Neural cell (in vitro differentiated cells): ENCODE data around the gene PRKAR1B. TPM values are rescaled to one million over a fixed set of nuclear protein-coding genes. Genes with fewer than 3 reads are reported as not detected.
"Not testable (repeated sequence)": the region's sequence is repeated elsewhere in the genome, so short reads cannot be mapped to it uniquely, and the experiment has no call there.

Experiments used
- H2AFZ ChIP-seq: fragments of 200-600, 300-800 bp; sonication (generic), shearing (Covaris generic); 2 replicates; pipeline ENCODE4 v1.6.0; 2014; ENCODE audit warnings: low read depth, mild to moderate bottlenecking, antibody characterized with exemption, low read length, moderate library complexity
- H3F3A ChIP-seq: fragments of 200-600 bp; shearing (Covaris generic); 2 replicates; pipeline ENCODE4 v1.6.1; 2016; ENCODE audit warnings: mild to moderate bottlenecking, moderate library complexity, mixed read lengths, antibody characterized with exemption, low read length; ENCODE audit not compliant: insufficient read depth, poor library complexity, severe bottlenecking
- H3K27ac ChIP-seq: fragments of 200-600, 300-800 bp; sonication (generic), shearing (Covaris generic); 2 replicates; pipeline ENCODE4 v1.5.1; 2014; ENCODE audit warnings: mild to moderate bottlenecking, low read length, moderate library complexity
- H3K27me3 ChIP-seq: fragments of 300-800, 200-600 bp; sonication (generic), shearing (Covaris generic); 2 replicates; pipeline ENCODE4 v1.6.0; 2014; ENCODE audit warnings: mild to moderate bottlenecking, low read depth, low read length, moderate library complexity; ENCODE audit not compliant: insufficient read depth
- H3K36me3 ChIP-seq: fragments of 300-800, 200-600 bp; sonication (generic), shearing (Covaris generic); 2 replicates; pipeline ENCODE4 v1.5.1; 2014; ENCODE audit warnings: mild to moderate bottlenecking, antibody characterized with exemption, low read length, moderate library complexity; ENCODE audit not compliant: insufficient read depth
- H3K4me2 ChIP-seq: fragments of 300-800, 200-600 bp; sonication (generic), shearing (Covaris generic); 2 replicates; pipeline ENCODE4 v1.6.0; 2014; ENCODE audit warnings: mild to moderate bottlenecking, low read length
- H3K4me3 ChIP-seq: fragments of 300-800, 200-600 bp; sonication (generic), shearing (Covaris generic); 2 replicates; pipeline ENCODE4 v1.5.1; 2014; ENCODE audit warnings: mild to moderate bottlenecking, low read length, moderate library complexity
- H3K79me2 ChIP-seq: fragments of 200-600 bp; shearing (Covaris generic); replicated peaks from 2 replicates; pipeline ENCODE4 v1.6.0; 2014; ENCODE audit warnings: mild to moderate bottlenecking, low read length, moderate library complexity; ENCODE audit not compliant: insufficient read depth
- H3K9ac ChIP-seq: fragments of 300-800, 200-600 bp; sonication (generic), shearing (Covaris generic); 2 replicates; pipeline ENCODE4 v1.6.1; 2016; ENCODE audit warnings: mild to moderate bottlenecking, low read length, mixed read lengths
- H3K9me2 ChIP-seq: fragments of 200-600 bp; shearing (Covaris generic); 2 replicates; pipeline ENCODE4 v1.6.1; 2016; ENCODE audit warnings: mild to moderate bottlenecking, low read length, mixed read lengths; ENCODE audit not compliant: insufficient read depth
- H3K9me3 ChIP-seq: fragments of 200-600, 300-800 bp; sonication (generic), shearing (Covaris generic); 2 replicates; pipeline ENCODE4 v1.6.1; 2016; ENCODE audit warnings: mild to moderate bottlenecking, mixed run types, low read length, moderate library complexity, mixed read lengths
- H4K20me1 ChIP-seq: fragments of 200-600 bp; shearing (Covaris generic); 2 replicates; pipeline ENCODE4 v1.6.1; 2016; ENCODE audit warnings: mild to moderate bottlenecking, mixed run types; ENCODE audit not compliant: insufficient read depth
- CTCF ChIP-seq: fragments of 450-650 bp; IDR thresholded peaks from 2 replicates; pipeline ENCODE4 v1.5.1; 2014; ENCODE audit warnings: antibody characterized with exemption, mild to moderate bottlenecking, moderate library complexity; ENCODE audit not compliant: poor library complexity, severe bottlenecking
- EP300 ChIP-seq: fragments of 450-650 bp; conservative IDR thresholded peaks from 2 replicates; pipeline ENCODE4 v1.6.1; 2014; ENCODE audit warnings: antibody characterized with exemption, mild to moderate bottlenecking, moderate library complexity; ENCODE audit not compliant: poor library complexity, severe bottlenecking
- EZH2 ChIP-seq: fragments of 200-600, 300-800 bp; shearing (Covaris generic), sonication (generic); IDR thresholded peaks from 2 replicates; pipeline ENCODE4 v1.6.1; 2014; ENCODE audit warnings: antibody characterized with exemption, low read length, borderline replicate concordance, mild to moderate bottlenecking; ENCODE audit not compliant: insufficient read depth, poor library complexity, severe bottlenecking
- MXI1 ChIP-seq: fragments of 450-650 bp; conservative IDR thresholded peaks from 2 replicates; pipeline ENCODE4 v1.6.1; 2014; ENCODE audit warnings: antibody characterized with exemption, mild to moderate bottlenecking; ENCODE audit not compliant: poor library complexity, severe bottlenecking
- POLR2AphosphoS5 ChIP-seq: IDR thresholded peaks from 2 replicates; pipeline ENCODE4 v1.6.1; 2012
- RAD21 ChIP-seq: fragments of 450-650 bp; conservative IDR thresholded peaks from 2 replicates; pipeline ENCODE4 v1.6.1; 2014; ENCODE audit warnings: antibody characterized with exemption, mild to moderate bottlenecking, moderate library complexity
- REST ChIP-seq: IDR thresholded peaks from 2 replicates; pipeline ENCODE4 v1.6.1; 2012; ENCODE audit warnings: borderline replicate concordance
- SMC3 ChIP-seq: fragments of 450-650 bp; conservative IDR thresholded peaks from 2 replicates; pipeline ENCODE4 v1.6.1; 2014; ENCODE audit warnings: antibody characterized with exemption, mild to moderate bottlenecking, moderate library complexity; ENCODE audit not compliant: poor library complexity
- TAF1 ChIP-seq: IDR thresholded peaks from 2 replicates; pipeline ENCODE4 v1.6.1; 2012; ENCODE audit warnings: low read depth
- polyA plus RNA-seq: library from polyadenylated mRNA; depleted of rRNA; stranded (reverse); fragments of >200 nt; gene quantifications from 2 replicates; pipeline ENCODE4 v1.2.3, GENCODE V29; 2014

PRKAR1B gene
- polyA plus RNA-seq, 1 donor from 2014 or later, result 38.6 TPM

DNA sequence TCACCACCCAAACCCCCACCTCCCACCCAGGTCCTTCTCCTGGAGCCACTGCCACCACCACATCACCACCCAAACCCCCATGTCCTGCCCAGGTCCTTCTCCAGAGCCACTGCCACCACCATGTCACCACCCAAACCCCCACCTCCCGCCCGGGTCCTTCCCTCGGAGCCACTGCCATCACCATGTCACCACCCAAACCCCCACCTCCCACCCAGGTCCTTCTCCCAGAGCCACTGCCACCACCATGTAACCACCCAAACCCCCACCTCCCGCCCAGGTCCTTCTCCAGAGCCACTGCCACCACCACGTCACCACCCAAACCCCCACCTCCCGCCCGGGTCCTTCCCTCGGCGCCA is 175.5 kb downstream of the PRKAR1B start:
- H4K20me1 ChIP-seq, H3K9ac ChIP-seq, H3F3A ChIP-seq, H3K36me3 ChIP-seq, H3K4me3 ChIP-seq, H3K27me3 ChIP-seq, H3K79me2 ChIP-seq, H3K9me2 ChIP-seq, H3K4me2 ChIP-seq, H3K9me3 ChIP-seq, H2AFZ ChIP-seq, H3K27ac ChIP-seq: not testable (repeated sequence)

DNA sequence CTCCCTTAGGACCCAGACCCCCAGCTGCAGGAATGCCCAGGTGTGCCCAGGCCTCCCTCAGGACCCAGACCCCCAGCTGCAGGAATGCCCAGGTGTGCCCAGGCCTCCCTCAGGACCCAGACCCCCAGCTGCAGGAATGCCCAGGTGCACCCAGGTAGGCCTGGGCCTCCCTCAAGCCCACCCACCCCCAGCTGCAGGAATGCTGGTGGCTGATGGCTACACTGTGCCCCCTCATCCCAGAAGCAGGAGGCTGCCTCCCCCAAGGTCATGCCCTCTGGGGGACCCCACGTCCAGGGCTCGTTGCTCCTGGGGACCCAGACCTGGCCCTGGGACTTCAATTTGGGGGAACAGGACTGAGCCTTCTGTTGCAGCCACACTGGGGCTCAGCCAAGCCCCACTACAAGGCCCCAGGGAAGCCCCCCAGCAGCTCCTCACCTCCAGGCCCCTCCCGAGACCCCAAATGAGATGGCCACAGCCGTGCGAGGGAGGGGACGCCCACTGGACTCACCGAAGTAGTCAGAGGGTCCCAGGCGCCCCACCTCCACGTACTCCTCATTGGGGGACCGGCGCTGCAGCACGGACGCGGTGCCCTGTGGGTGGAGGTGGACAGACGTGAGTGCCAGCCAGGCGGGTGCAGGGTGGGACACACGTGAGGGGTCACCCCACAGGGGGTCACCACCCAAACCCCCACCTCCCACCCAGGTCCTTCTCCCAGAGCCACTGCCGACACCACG is 176.0 kb downstream of the PRKAR1B start:
- no peaks in the 10 kb centered on the region for H4K20me1 ChIP-seq
- H3K4me3 ChIP-seq, result no peak overlapping the region
- no peaks in the 10 kb centered on the region for H3K79me2 ChIP-seq
- H3K9ac ChIP-seq, result no peak overlapping the region
- no peak overlapping the region for H3K27ac ChIP-seq
- no peaks in the 10 kb centered on the region for H3K9me3 ChIP-seq
- no peak overlapping the region for H3K4me2 ChIP-seq
- no peaks in the 10 kb centered on the region for H3F3A ChIP-seq
- no peak overlapping the region for H2AFZ ChIP-seq
- no peak for TF ChIP-seq EP300
- TF ChIP-seq POLR2AphosphoS5, result no peak
- no peak for TF ChIP-seq SMC3
- TF ChIP-seq TAF1, result no peak
- TF ChIP-seq RAD21, result no peak
- no peak for TF ChIP-seq CTCF
- no peak for TF ChIP-seq EZH2
- no peaks in the 10 kb centered on the region for H3K36me3 ChIP-seq
- no peaks in the 10 kb centered on the region for H3K27me3 ChIP-seq
- H3K9me2 ChIP-seq, result no peaks in the 10 kb centered on the region

GRCh38 chr7:549891-550625 is 177.0 kb downstream of the PRKAR1B start:
- no peak overlapping the region for H3K4me3 ChIP-seq
- H3K9ac ChIP-seq, result no peak overlapping the region
- no peak overlapping the region for H2AFZ ChIP-seq
- H3K9me2 ChIP-seq, result no peaks in the 10 kb centered on the region
- H3K27me3 ChIP-seq, result no peaks in the 10 kb centered on the region
- H3K4me2 ChIP-seq, result no peak overlapping the region
- H3K79me2 ChIP-seq, result no peaks in the 10 kb centered on the region
- no peak overlapping the region for H3K27ac ChIP-seq
- H3K9me3 ChIP-seq, result no peaks in the 10 kb centered on the region
- H4K20me1 ChIP-seq, result no peaks in the 10 kb centered on the region
- no peaks in the 10 kb centered on the region for H3K36me3 ChIP-seq
- no peaks in the 10 kb centered on the region for H3F3A ChIP-seq
- TF ChIP-seq EZH2 (no peak), POLR2AphosphoS5 (no peak), CTCF (no peak), SMC3 (no peak), REST (no peak), TAF1 (no peak), MXI1 (no peak), EP300 (no peak), RAD21 (no peak)
